Measurements from ENCODE around the gene YIPF1. TPM values are rescaled to one million over a fixed set of nuclear protein-coding genes. Genes with fewer than 3 reads are reported as not detected.

Gene YIPF1
- total RNA-seq, 4 donors from 2014 or later, result 14.9 to 26.1 (median 23.5) TPM

GRCh38 chr1:53893999-53894636 lies 4.5 kb upstream of the YIPF1 start, which contains the start of gene DIO1:
TSS of gene DIO1 (plus strand) at chr1:53894187. CDS start at chr1:53894211, 24 bp downstream.
- Histone ChIP-seq H3K4me1 (peaks cover 31% of the 10 kb centered on the region), H3K36me3 (no peaks in the 10 kb centered on the region), H3K4me3 (no peak within 1 kb of the TSS), H3K27ac (no peak within 1 kb of the TSS), H3K9me3 (no peaks in the 10 kb centered on the region), H3K27me3 (no peaks in the 10 kb centered on the region)
- DNase-seq (ENCODE audit: low spot score in 2 of 2), result no peak
- TF ChIP-seq EP300 (IDR thresholded peaks at IDR 0.05) (no peak), CTCF (IDR thresholded peaks at IDR 0.05) (no peak), POLR2AphosphoS5 (IDR thresholded peaks at IDR 0.05) (no peak), POLR2A (IDR thresholded peaks at IDR 0.05) (no peak)
- WGBS, result 70% methylated on average over 14 of the region's 14 CpGs

- WGBS, result 75% methylated on average over 5 of the region's 5 CpGs
- DNase-seq (ENCODE audit: low spot score in 2 of 2), result no peak
These were observed 3.3 kb upstream of the YIPF1 start for GRCh38 chr1:53892911-53893310.

GRCh38 chr1:53891678-53892077 lies 2.1 kb upstream of the YIPF1 start:
- Histone ChIP-seq H3K36me3 (peaks cover 9% of the 10 kb centered on the region), H3K4me1 (peaks cover 29% of the 10 kb centered on the region), H3K27me3 (no peaks in the 10 kb centered on the region), H3K4me3 (no peak overlapping the region), H3K27ac (no peak overlapping the region), H3K9me3 (no peaks in the 10 kb centered on the region)
- DNase-seq (ENCODE audit: low spot score in 2 of 2), result no peak
- 74% methylated on average over 2 of the region's 2 CpGs for WGBS
- no peak for TF ChIP-seq EP300 (IDR thresholded peaks at IDR 0.05)
- TF ChIP-seq CTCF (IDR thresholded peaks at IDR 0.05), result no peak
- TF ChIP-seq POLR2A (IDR thresholded peaks at IDR 0.05), result no peak
- no peak for TF ChIP-seq POLR2AphosphoS5 (IDR thresholded peaks at IDR 0.05)

More at GRCh38 chr1:53892911-53893310, 3.3 kb upstream of the YIPF1 start:
- Histone ChIP-seq H3K4me1 (peaks cover 37% of the 10 kb centered on the region), H3K36me3 (no peaks in the 10 kb centered on the region), H3K27ac (no peak overlapping the region), H3K4me3 (no peak overlapping the region), H3K9me3 (no peaks in the 10 kb centered on the region), H3K27me3 (no peaks in the 10 kb centered on the region)
- TF ChIP-seq CTCF (IDR thresholded peaks at IDR 0.05), result no peak
- no peak for TF ChIP-seq POLR2AphosphoS5 (IDR thresholded peaks at IDR 0.05)
- TF ChIP-seq POLR2A (IDR thresholded peaks at IDR 0.05), result no peak
- no peak for TF ChIP-seq EP300 (IDR thresholded peaks at IDR 0.05)

GRCh38 chr1:53891018-53891417 lies 1.4 kb upstream of the YIPF1 start:
- H3K36me3 ChIP-seq, result peaks cover 15% of the 10 kb centered on the region
- DNase-seq (ENCODE audit: low spot score in 2 of 2), result no peak
- no peak overlapping the region for H3K4me3 ChIP-seq
- 94% methylated on average over 2 of the region's 2 CpGs for WGBS
- peaks cover 22% of the 10 kb centered on the region for H3K4me1 ChIP-seq
- no peak overlapping the region for H3K27ac ChIP-seq
- H3K9me3 ChIP-seq, result no peaks in the 10 kb centered on the region
- TF ChIP-seq POLR2A (IDR thresholded peaks at IDR 0.05) (no peak), POLR2AphosphoS5 (IDR thresholded peaks at IDR 0.05) (no peak), EP300 (IDR thresholded peaks at IDR 0.05) (no peak), CTCF (IDR thresholded peaks at IDR 0.05) (no peak)
- H3K27me3 ChIP-seq, result no peaks in the 10 kb centered on the region

GRCh38 chr1:53890522-53890941 lies 935 bp upstream of the YIPF1 start:
- peaks cover 17% of the 10 kb centered on the region for H3K36me3 ChIP-seq
- WGBS, result 70% methylated on average over 7 of the region's 7 CpGs
- no peak for DNase-seq (ENCODE audit: low spot score in 2 of 2)
- peak overlapping the region; percentile 65 for H3K4me3 ChIP-seq
- peaks cover 20% of the 10 kb centered on the region for H3K4me1 ChIP-seq
- no peaks in the 10 kb centered on the region for H3K27me3 ChIP-seq
- no peak overlapping the region for H3K27ac ChIP-seq
- no peaks in the 10 kb centered on the region for H3K9me3 ChIP-seq
- TF ChIP-seq EP300 (IDR thresholded peaks at IDR 0.05) (no peak), CTCF (IDR thresholded peaks at IDR 0.05) (no peak)

All from suprapubic skin (tissue), 4 donors.